Naive thymus-derived CD4-positive, alpha-beta T cell (primary cell): ENCODE data around the gene CADPS. TPM values are rescaled to one million over a fixed set of nuclear protein-coding genes. Genes with fewer than 3 reads are reported as not detected.

Experiments used
- ATAC-seq: fragments of 150-1000 bp; cut with Tn5 transposase; 2 replicates; pipeline ENCODE4 v1.10.0; 2021; ENCODE audit warnings: mild to moderate bottlenecking, moderate library complexity
- CTCF ChIA-PET: fragments of 350-600 bp; sonication (Branson Sonifier 250); formaldehyde crosslinking; loops from one replicate; lab custom pipeline; 2021; ENCODE audit warnings: antibody characterized with exemption; lab: Charles Lee
- POLR2A ChIA-PET: fragments of 350-600 bp; sonication (Branson Sonifier 250); formaldehyde crosslinking; loops from one replicate; lab custom pipeline; 2021; ENCODE audit warnings: antibody characterized with exemption, inconsistent platforms; lab: Charles Lee
- DNase-seq, 9 donors: peaks; one replicate each; pipeline versions ENCODE4 v3.0.0 to v3.0.0-alpha.2; 2020 to 2022; ENCODE audit warnings: mixed read lengths in 1 of 9
- H3K27ac ChIP-seq: one replicate; pipeline ENCODE4 v1.7.0; 2013; ENCODE audit warnings: mild to moderate bottlenecking, low read depth, low read length, moderate library complexity
- H3K27me3 ChIP-seq, 2 donors: one replicate each; pipeline ENCODE4 v1.7.0; 2013; ENCODE audit warnings: low read length in 2 of 2, mild to moderate bottlenecking in 2 of 2, moderate library complexity in 2 of 2; ENCODE audit not compliant: control insufficient read depth in 2 of 2, insufficient read depth in 2 of 2
- H3K36me3 ChIP-seq, 3 experiments: 1 replicate in 2 of 3; 2 replicates in 1 of 3; pipeline ENCODE4 v1.7.0; 2013; ENCODE audit warnings: low read length in 3 of 3, mild to moderate bottlenecking in 3 of 3, moderate library complexity in 1 of 3; ENCODE audit not compliant: insufficient read depth in 3 of 3, control insufficient read depth in 2 of 3
- H3K4me1 ChIP-seq, 2 donors: one replicate each; pipeline ENCODE4 v1.7.0; 2013; ENCODE audit warnings: low read length in 2 of 2, mild to moderate bottlenecking in 2 of 2, moderate library complexity in 1 of 2; ENCODE audit not compliant: control insufficient read depth in 2 of 2, insufficient read depth in 2 of 2
- H3K4me3 ChIP-seq: 2 replicates; pipeline ENCODE4 v1.7.0; 2013; ENCODE audit warnings: mild to moderate bottlenecking, low read length
- H3K9me3 ChIP-seq, 3 experiments: 1 replicate in 2 of 3; 2 replicates in 1 of 3; pipeline ENCODE4 v1.7.0; 2013; ENCODE audit warnings: low read length in 3 of 3; ENCODE audit not compliant: control insufficient read depth in 2 of 3
- H3K27ac Mint-ChIP-seq, 9 donors: one replicate each; pipeline ENCODE4 v1.8.0; 2020 to 2022; ENCODE audit warnings: mixed read lengths in 9 of 9, mild to moderate bottlenecking in 8 of 9, moderate library complexity in 5 of 9, inconsistent platforms in 2 of 9
- H3K27me3 Mint-ChIP-seq, 5 donors: one replicate each; pipeline ENCODE4 v1.8.0; 2021 to 2022; ENCODE audit warnings: mixed read lengths in 5 of 5, mild to moderate bottlenecking in 1 of 5
- H3K36me3 Mint-ChIP-seq, 5 donors: one replicate each; pipeline ENCODE4 v1.8.0; 2020 to 2022; ENCODE audit warnings: mixed read lengths in 5 of 5, mild to moderate bottlenecking in 3 of 5, inconsistent platforms in 1 of 5
- H3K4me1 Mint-ChIP-seq, 7 donors: one replicate each; pipeline ENCODE4 v1.8.0; 2020 to 2022; ENCODE audit warnings: mixed read lengths in 7 of 7, mild to moderate bottlenecking in 3 of 7, inconsistent platforms in 1 of 7
- H3K4me3 Mint-ChIP-seq, 10 donors: one replicate each; pipeline ENCODE4 v1.8.0; 2020 to 2022; ENCODE audit warnings: mild to moderate bottlenecking in 10 of 10, mixed read lengths in 10 of 10, moderate library complexity in 6 of 10, inconsistent platforms in 2 of 10
- H3K9me3 Mint-ChIP-seq, 11 donors: one replicate each; pipeline ENCODE4 v1.8.0; 2020 to 2022; ENCODE audit warnings: mixed read lengths in 11 of 11, mild to moderate bottlenecking in 4 of 11, inconsistent platforms in 1 of 11, moderate library complexity in 1 of 11
- intact Hi-C, 2 donors: fragments of 100-400 bp; cut with micrococcal nuclease; formaldehyde crosslinking; loops; one replicate each; pipeline ENCODE4 v1.15.1; 2023
- polyA plus RNA-seq, 2 donors: library from polyadenylated mRNA; unstranded; fragments of 300-500 nt; fragmentation: Illumina TruSeq; gene quantifications; one replicate each; pipeline ENCODE4 v1.2.3, GENCODE V29; 2021
- total RNA-seq, 6 experiments: library from RNA in 5 of 6; stranded (reverse) in 5 of 6; gene quantifications; 1 replicate in 5 of 6; 2 replicates in 1 of 6; pipeline ENCODE4 v1.2.3 and lab custom pipeline; 2021 to 2026

CADPS gene
- total and polyA plus RNA-seq, 7 experiments from 2014 or later = not detected

- DNase-seq (no peak), ATAC-seq (no peak)
- Histone ChIP-seq H3K4me1 (no peaks in the 10 kb centered on the region), H3K27ac (no peak overlapping the region), H3K4me3 (no peak overlapping the region), H3K27me3 (no peaks in the 10 kb centered on the region), H3K9me3 (no peaks in the 10 kb centered on the region), H3K36me3 (no peaks in the 10 kb centered on the region)
- Mint-ChIP-seq H3K27ac (peak overlapping the region in 1 of 9 donors; percentile 41), H3K4me1 (no peaks in the 10 kb centered on the region), H3K4me3 (no peak overlapping the region), H3K9me3 (peaks cover 0 to 9% (median 1%) of the 10 kb centered on the region in 11 donors), H3K27me3 (peaks cover 0 to 5% (median 0%) of the 10 kb centered on the region in 5 donors), H3K36me3 (no peaks in the 10 kb centered on the region)
- intact Hi-C loops = no loop called here
- POLR2A ChIA-PET = no interaction called here
- CTCF ChIA-PET = no interaction called here
Measured at GRCh38 chr3:62718011-62718410, 157.2 kb downstream of the CADPS start.

- Histone ChIP-seq H3K4me3 (no peak overlapping the region), H3K27me3 (no peaks in the 10 kb centered on the region), H3K9me3 (no peaks in the 10 kb centered on the region), H3K36me3 (no peaks in the 10 kb centered on the region), H3K27ac (no peak overlapping the region), H3K4me1 (no peaks in the 10 kb centered on the region)
- Mint-ChIP-seq H3K4me1 (no peaks in the 10 kb centered on the region), H3K27me3 (peaks cover 0 to 16% (median 0%) of the 10 kb centered on the region in 5 donors), H3K36me3 (no peaks in the 10 kb centered on the region), H3K27ac (no peak overlapping the region), H3K9me3 (peaks cover 0 to 7% (median under 1%) of the 10 kb centered on the region in 11 donors), H3K4me3 (no peak overlapping the region)
- no peak for ATAC-seq
- CTCF ChIA-PET = no interaction called here
- intact Hi-C loops = no loop called here
- DNase-seq = no peak
- POLR2A ChIA-PET = no interaction called here
Measured at GRCh38 chr3:62712746-62713145, 162.5 kb downstream of the CADPS start.

- Mint-ChIP-seq H3K9me3 (peaks cover 0 to 3% (median 0%) of the 10 kb centered on the region in 11 donors), H3K27ac (no peak overlapping the region), H3K27me3 (peaks cover 0 to 13% (median 0%) of the 10 kb centered on the region in 5 donors), H3K4me3 (no peak overlapping the region), H3K36me3 (no peaks in the 10 kb centered on the region), H3K4me1 (no peaks in the 10 kb centered on the region)
- ATAC-seq (no peak), DNase-seq (no peak)
- CTCF ChIA-PET = no interaction called here
- no peaks in the 10 kb centered on the region for H3K27me3 ChIP-seq
- no peak overlapping the region for H3K4me3 ChIP-seq
- H3K27ac ChIP-seq = no peak overlapping the region
- POLR2A ChIA-PET = interaction anchor here (0.7 kb wide), 1 partner anchor 200 kb away, joined by 4 read pairs; no protein-coding TSS in a partner anchor
- no peaks in the 10 kb centered on the region for H3K4me1 ChIP-seq
- H3K9me3 ChIP-seq = no peaks in the 10 kb centered on the region
- intact Hi-C loops = no loop called here
- no peaks in the 10 kb centered on the region for H3K36me3 ChIP-seq
Measured at GRCh38 chr3:62710751-62711150, 164.5 kb downstream of the CADPS start.

- CTCF ChIA-PET = no interaction called here
- POLR2A ChIA-PET = no interaction called here
- no peaks in the 10 kb centered on the region for H3K36me3 ChIP-seq
- Mint-ChIP-seq H3K4me3 (no peak overlapping the region), H3K4me1 (no peaks in the 10 kb centered on the region), H3K36me3 (no peaks in the 10 kb centered on the region), H3K9me3 (peaks cover 0 to 4% (median 0%) of the 10 kb centered on the region in 11 donors), H3K27me3 (peaks cover 0 to 13% (median 11%) of the 10 kb centered on the region in 5 donors), H3K27ac (no peak overlapping the region)
- H3K4me1 ChIP-seq = no peaks in the 10 kb centered on the region
- no peaks in the 10 kb centered on the region for H3K9me3 ChIP-seq
- intact Hi-C loops = no loop called here
- H3K4me3 ChIP-seq = no peak overlapping the region
- H3K27ac ChIP-seq = no peak overlapping the region
- no peak for ATAC-seq
- H3K27me3 ChIP-seq = no peaks in the 10 kb centered on the region
- no peak for DNase-seq
Measured at GRCh38 chr3:62708638-62709373, 166.4 kb downstream of the CADPS start.

- ChIA-PET POLR2A (no interaction called here), CTCF (no interaction called here)
- H3K36me3 ChIP-seq = no peaks in the 10 kb centered on the region
- DNase-seq = no peak
- Mint-ChIP-seq H3K4me1 (no peaks in the 10 kb centered on the region), H3K27ac (no peak overlapping the region), H3K27me3 (peaks cover 0 to 20% (median 15%) of the 10 kb centered on the region in 5 donors), H3K9me3 (peaks cover 0 to 4% (median 0%) of the 10 kb centered on the region in 11 donors), H3K36me3 (no peaks in the 10 kb centered on the region), H3K4me3 (no peak overlapping the region)
- H3K4me3 ChIP-seq = no peak overlapping the region
- H3K27ac ChIP-seq = no peak overlapping the region
- no peaks in the 10 kb centered on the region for H3K4me1 ChIP-seq
- ATAC-seq = no peak
- no peaks in the 10 kb centered on the region for H3K9me3 ChIP-seq
- intact Hi-C loops = no loop called here
- peaks cover 0 to 2% of the 10 kb centered on the region in 2 donors for H3K27me3 ChIP-seq
Measured at GRCh38 chr3:62705721-62706120, 169.5 kb downstream of the CADPS start.

- H3K27ac Mint-ChIP-seq = no peak overlapping the region
- Histone ChIP-seq H3K9me3 (no peaks in the 10 kb centered on the region), H3K27me3 (peaks cover 0 to 2% of the 10 kb centered on the region in 2 donors), H3K4me3 (no peak overlapping the region), H3K4me1 (no peaks in the 10 kb centered on the region), H3K36me3 (no peaks in the 10 kb centered on the region), H3K27ac (no peak overlapping the region)
- intact Hi-C loops = no loop called here
- DNase-seq = no peak
- ChIA-PET POLR2A (no interaction called here), CTCF (no interaction called here)
- H3K36me3 Mint-ChIP-seq = no peaks in the 10 kb centered on the region
- peaks cover 0 to 4% (median 0%) of the 10 kb centered on the region in 11 donors for H3K9me3 Mint-ChIP-seq
- H3K4me1 Mint-ChIP-seq = no peaks in the 10 kb centered on the region
- peaks cover 0 to 20% (median 10%) of the 10 kb centered on the region in 5 donors for H3K27me3 Mint-ChIP-seq
- no peak overlapping the region for H3K4me3 Mint-ChIP-seq
- no peak for ATAC-seq
Measured at GRCh38 chr3:62703451-62704167, 171.6 kb downstream of the CADPS start.
